Measurements from ENCODE around the gene GGA2.
"Not testable (repeated sequence)": the region's sequence is repeated elsewhere in the genome, so short reads cannot be mapped to it uniquely, and the experiment has no call there.

The GGA2 gene

GRCh38 chr16:23516366-23517137 lies 6.3 kb upstream of the GGA2 start:
- TF ChIP-seq CTCF (IDR thresholded peaks at IDR 0.05) = no peak
- H3K4me3 ChIP-seq = no peak overlapping the region
- H3K27ac ChIP-seq = no peak overlapping the region
- no peak for DNase-seq (ENCODE audit: low spot score)

- no peak overlapping the region for H3K4me3 ChIP-seq
- no peak for TF ChIP-seq CTCF (IDR thresholded peaks at IDR 0.05)
- H3K27ac ChIP-seq = no peak overlapping the region
- DNase-seq (ENCODE audit: low spot score) = no peak
Observed at GRCh38 chr16:23515881-23516280, 5.6 kb upstream of the GGA2 start.

GRCh38 chr16:23514381-23515152 lies 4.3 kb upstream of the GGA2 start:
- Histone ChIP-seq H3K4me3 (no peak overlapping the region), H3K27ac (no peak overlapping the region)
- DNase-seq (ENCODE audit: low spot score) = no peak
- TF ChIP-seq CTCF (IDR thresholded peaks at IDR 0.05) = no peak

- Histone ChIP-seq H3K4me3 (no peak overlapping the region), H3K27ac (no peak overlapping the region)
- no peak for DNase-seq (ENCODE audit: low spot score)
- TF ChIP-seq CTCF (IDR thresholded peaks at IDR 0.05) = no peak
Observed at GRCh38 chr16:23512168-23512695, 1.9 kb upstream of the GGA2 start.

GRCh38 chr16:23511731-23512130 lies 1.4 kb upstream of the GGA2 start:
- Histone ChIP-seq H3K4me3 (no peak overlapping the region), H3K27ac (no peak overlapping the region)
- TF ChIP-seq CTCF (IDR thresholded peaks at IDR 0.05) = no peak
- DNase-seq (ENCODE audit: low spot score) = no peak

- peak overlapping the region; percentile 84 to 88 for H3K27ac ChIP-seq
- peak overlapping the region; percentile 92 for H3K4me3 ChIP-seq
- DNase-seq (ENCODE audit: low spot score) = not testable (repeated sequence)
Observed at GRCh38 chr16:23510915-23511270, 599 bp upstream of the GGA2 start.

- Histone ChIP-seq H3K4me3 (peak overlapping the region; percentile 92), H3K27ac (peak overlapping the region; percentile 84 to 88)
- no peak for TF ChIP-seq CTCF (IDR thresholded peaks at IDR 0.05)
- no peak for DNase-seq (ENCODE audit: low spot score)
Observed at GRCh38 chr16:23509782-23510163, 521 bp downstream of the GGA2 start.
